GM23338 (cell line): ENCODE results near the gene KSR2. TPM values are rescaled to one million over a fixed set of nuclear protein-coding genes. Genes with fewer than 3 reads are reported as not detected.

Source experiments
- ATAC-seq: fragments of 200-7000 bp; cut with Tn5 transposase; 3 replicates; pipeline ENCODE4 v1.9.1; 2020
- DNase-seq: peaks from one replicate; pipeline ENCODE4 v3.0.0-alpha.2; 2015; ENCODE audit warnings: low spot score
- H2AFZ ChIP-seq: fragments of 200-600 bp; sonication (generic); 2 replicates; pipeline ENCODE4 v1.8.0; 2016; ENCODE audit warnings: antibody characterized with exemption, mild to moderate bottlenecking, moderate library complexity
- H3F3A ChIP-seq: fragments of 200-600 bp; sonication (generic); replicated peaks from 2 replicates; pipeline ENCODE4 v1.8.0; 2017; ENCODE audit warnings: antibody characterized with exemption, mixed run types, low read depth
- H3K27ac ChIP-seq: fragments of 200-600 bp; sonication (generic); 2 replicates; pipeline ENCODE4 v1.6.1; 2016; ENCODE audit warnings: low read depth
- H3K27me3 ChIP-seq: fragments of 200-600 bp; sonication (generic); 2 replicates; pipeline ENCODE4 v1.8.0; 2016; ENCODE audit warnings: mild to moderate bottlenecking, mixed run types, moderate library complexity; ENCODE audit not compliant: insufficient read depth
- H3K36me3 ChIP-seq: fragments of 200-600 bp; sonication (generic); 2 replicates; pipeline ENCODE4 v1.8.0; 2016; ENCODE audit warnings: mild to moderate bottlenecking; ENCODE audit not compliant: insufficient read depth
- H3K4me1 ChIP-seq: fragments of 200-600 bp; sonication (generic); 2 replicates; pipeline ENCODE4 v1.8.0; 2016; ENCODE audit warnings: mild to moderate bottlenecking, moderate library complexity; ENCODE audit not compliant: insufficient read depth
- H3K4me2 ChIP-seq: fragments of 200-600 bp; sonication (generic); 2 replicates; pipeline ENCODE4 v1.7.1; 2017; ENCODE audit warnings: mixed run types
- H3K4me3 ChIP-seq: fragments of 200-600 bp; sonication (generic); 2 replicates; pipeline ENCODE4 v1.6.1; 2016; ENCODE audit warnings: mixed run types
- H3K79me2 ChIP-seq: fragments of 200-600 bp; sonication (generic); replicated peaks from 2 replicates; pipeline ENCODE4 v1.8.0; 2017; ENCODE audit warnings: mild to moderate bottlenecking; ENCODE audit not compliant: insufficient read depth
- H3K9me2 ChIP-seq: fragments of 200-600 bp; sonication (generic); 2 replicates; pipeline ENCODE4 v1.8.0; 2017; ENCODE audit not compliant: insufficient read depth
- H4K20me1 ChIP-seq: fragments of 200-600 bp; sonication (generic); replicated peaks from 2 replicates; pipeline ENCODE4 v1.8.0; 2017; ENCODE audit warnings: mild to moderate bottlenecking; ENCODE audit not compliant: insufficient read depth
- H3K27ac Mint-ChIP-seq: 2 replicates; pipeline ENCODE4 v1.8.0; 2020; ENCODE audit warnings: inconsistent platforms, mild to moderate bottlenecking, moderate library complexity, mixed read lengths
- H3K27me3 Mint-ChIP-seq: 3 replicates; pipeline ENCODE4 v1.8.0; 2022; ENCODE audit warnings: low read depth, mild to moderate bottlenecking, moderate library complexity, mixed read lengths, inconsistent platforms; ENCODE audit not compliant: insufficient read depth, poor library complexity
- H3K36me3 Mint-ChIP-seq: 3 replicates; pipeline ENCODE4 v1.8.0; 2021; ENCODE audit warnings: low read depth, mild to moderate bottlenecking, inconsistent platforms, moderate library complexity, mixed read lengths
- H3K4me1 Mint-ChIP-seq: 3 replicates; pipeline ENCODE4 v1.8.0; 2020; ENCODE audit warnings: mild to moderate bottlenecking, inconsistent platforms, mixed read lengths
- H3K4me3 Mint-ChIP-seq: 3 replicates; pipeline ENCODE4 v1.8.0; 2021; ENCODE audit warnings: moderate library complexity, mild to moderate bottlenecking, inconsistent platforms, mixed read lengths
- H3K9me3 Mint-ChIP-seq: 3 replicates; pipeline ENCODE4 v1.8.0; 2020; ENCODE audit warnings: moderate library complexity, mild to moderate bottlenecking, inconsistent platforms, mixed read lengths
- CREB1 ChIP-seq: fragments of 250-450 bp; sonication (Bioruptor Pico); IDR thresholded peaks from 2 replicates; pipeline ENCODE4 v1.5.0; 2020; ENCODE audit warnings: low read depth, mild to moderate bottlenecking, moderate library complexity
- EZH2 ChIP-seq: fragments of 200-600 bp; sonication (generic); IDR thresholded peaks from one replicate; pipeline ENCODE4 v1.8.0; 2017; ENCODE audit warnings: antibody characterized with exemption, mild to moderate bottlenecking, low read depth; ENCODE audit not compliant: unreplicated experiment
- JUNB ChIP-seq: IDR thresholded peaks from one replicate; pipeline ENCODE4 v1.6.1; 2016; ENCODE audit warnings: antibody characterized with exemption; ENCODE audit not compliant: unreplicated experiment
- POLR2AphosphoS5 ChIP-seq: IDR thresholded peaks from 2 replicates; pipeline ENCODE4 v1.6.1; 2016; ENCODE audit warnings: antibody characterized with exemption, low read depth
- STAT1 ChIP-seq: IDR thresholded peaks from one replicate; pipeline ENCODE4 v1.6.1; 2016; ENCODE audit warnings: antibody characterized with exemption; ENCODE audit not compliant: unreplicated experiment
- ZNF331 ChIP-seq: fragments of 250-450 bp; sonication (Bioruptor Pico); IDR thresholded peaks from 2 replicates; pipeline ENCODE4 v1.5.0; 2020; ENCODE audit warnings: low read depth, mild to moderate bottlenecking, moderate library complexity
- polyA plus RNA-seq: library from polyadenylated mRNA; unstranded; fragments of >200 nt; fragmentation: Nextera tagmentation; extraction: Ambion mirVana; gene quantifications from 2 replicates; pipeline ENCODE4 v1.2.1, GENCODE V29; 2016
- total RNA-seq: library from RNA; depleted of rRNA; stranded (reverse); fragments of >200 nt; shearing (Covaris generic); gene quantifications from 2 replicates; pipeline ENCODE4 v1.2.3, GENCODE V29; 2014
- TF ChIP-seq, protein P1 (sequence below): IDR thresholded peaks from 2 replicates; pipeline ENCODE4 v1.6.1; 2016; ENCODE audit warnings: antibody characterized with exemption
- TF ChIP-seq, protein P2 (sequence below), 2 experiments: fragments of 200-600 bp in 1 of 2; sonication (generic) in 1 of 2; conservative IDR thresholded peaks; 2 replicates each; pipeline versions ENCODE4 v1.5.1 to v1.6.1; 2016 to 2017; ENCODE audit warnings: antibody characterized with exemption in 2 of 2, low read depth in 2 of 2, mild to moderate bottlenecking in 2 of 2, moderate library complexity in 1 of 2
- TF ChIP-seq, protein P3 (sequence below): fragments of 250-450 bp; sonication (Bioruptor Pico); IDR thresholded peaks from 2 replicates; pipeline ENCODE4 v1.5.0; 2020; ENCODE audit warnings: mild to moderate bottlenecking, moderate library complexity

Gene KSR2
- total and polyA plus RNA-seq, 2 experiments from 2014 or later, result 1.1 to 2.7 TPM

DNA sequence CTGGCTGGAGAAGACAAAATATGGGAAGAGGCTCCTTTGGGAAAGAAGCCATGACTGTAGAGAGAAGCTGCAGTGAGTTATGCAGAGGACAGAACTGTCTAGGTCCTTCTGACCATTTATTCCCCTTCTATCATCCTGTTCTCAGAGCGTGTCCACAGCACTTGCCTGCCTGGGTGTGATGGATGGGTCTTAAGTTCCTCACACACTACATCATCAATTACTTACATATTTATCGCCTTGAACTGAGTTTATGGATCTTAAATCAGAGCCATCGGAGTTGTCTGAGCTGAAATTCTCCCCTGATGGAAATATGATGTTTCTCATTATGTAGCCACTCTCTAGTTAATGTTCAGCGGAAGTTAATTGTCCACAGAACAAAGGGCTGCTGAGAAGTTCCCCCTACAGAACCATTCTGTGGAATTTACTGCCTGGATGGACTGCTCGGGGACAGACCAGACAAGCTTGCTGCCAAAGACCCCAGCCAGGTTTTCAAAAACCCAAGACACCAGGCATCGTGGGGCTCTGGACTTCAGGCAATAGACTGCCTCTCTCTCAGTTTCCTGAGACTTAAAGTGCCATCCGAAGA is 374.9 kb downstream of the KSR2 start:
- no peaks in the 10 kb centered on the region for H3K9me2 ChIP-seq
- TF ChIP-seq ZNF331 (CRISPR knock-in tag), result no peak
- TF ChIP-seq JUNB, result no peak
- TF ChIP-seq, protein P1, sequence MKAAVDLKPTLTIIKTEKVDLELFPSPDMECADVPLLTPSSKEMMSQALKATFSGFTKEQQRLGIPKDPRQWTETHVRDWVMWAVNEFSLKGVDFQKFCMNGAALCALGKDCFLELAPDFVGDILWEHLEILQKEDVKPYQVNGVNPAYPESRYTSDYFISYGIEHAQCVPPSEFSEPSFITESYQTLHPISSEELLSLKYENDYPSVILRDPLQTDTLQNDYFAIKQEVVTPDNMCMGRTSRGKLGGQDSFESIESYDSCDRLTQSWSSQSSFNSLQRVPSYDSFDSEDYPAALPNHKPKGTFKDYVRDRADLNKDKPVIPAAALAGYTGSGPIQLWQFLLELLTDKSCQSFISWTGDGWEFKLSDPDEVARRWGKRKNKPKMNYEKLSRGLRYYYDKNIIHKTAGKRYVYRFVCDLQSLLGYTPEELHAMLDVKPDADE, result no peak
- TF ChIP-seq EZH2, result no peak
- no peak for TF ChIP-seq CREB1 (CRISPR knock-in tag)
- TF ChIP-seq, protein P2, sequence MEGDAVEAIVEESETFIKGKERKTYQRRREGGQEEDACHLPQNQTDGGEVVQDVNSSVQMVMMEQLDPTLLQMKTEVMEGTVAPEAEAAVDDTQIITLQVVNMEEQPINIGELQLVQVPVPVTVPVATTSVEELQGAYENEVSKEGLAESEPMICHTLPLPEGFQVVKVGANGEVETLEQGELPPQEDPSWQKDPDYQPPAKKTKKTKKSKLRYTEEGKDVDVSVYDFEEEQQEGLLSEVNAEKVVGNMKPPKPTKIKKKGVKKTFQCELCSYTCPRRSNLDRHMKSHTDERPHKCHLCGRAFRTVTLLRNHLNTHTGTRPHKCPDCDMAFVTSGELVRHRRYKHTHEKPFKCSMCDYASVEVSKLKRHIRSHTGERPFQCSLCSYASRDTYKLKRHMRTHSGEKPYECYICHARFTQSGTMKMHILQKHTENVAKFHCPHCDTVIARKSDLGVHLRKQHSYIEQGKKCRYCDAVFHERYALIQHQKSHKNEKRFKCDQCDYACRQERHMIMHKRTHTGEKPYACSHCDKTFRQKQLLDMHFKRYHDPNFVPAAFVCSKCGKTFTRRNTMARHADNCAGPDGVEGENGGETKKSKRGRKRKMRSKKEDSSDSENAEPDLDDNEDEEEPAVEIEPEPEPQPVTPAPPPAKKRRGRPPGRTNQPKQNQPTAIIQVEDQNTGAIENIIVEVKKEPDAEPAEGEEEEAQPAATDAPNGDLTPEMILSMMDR (conservative IDR thresholded peaks at IDR 0.05; ENCODE audit: low read depth in 2 of 2), result no peak
- TF ChIP-seq POLR2AphosphoS5, result no peak
- TF ChIP-seq STAT1, result no peak
- TF ChIP-seq, protein P3, sequence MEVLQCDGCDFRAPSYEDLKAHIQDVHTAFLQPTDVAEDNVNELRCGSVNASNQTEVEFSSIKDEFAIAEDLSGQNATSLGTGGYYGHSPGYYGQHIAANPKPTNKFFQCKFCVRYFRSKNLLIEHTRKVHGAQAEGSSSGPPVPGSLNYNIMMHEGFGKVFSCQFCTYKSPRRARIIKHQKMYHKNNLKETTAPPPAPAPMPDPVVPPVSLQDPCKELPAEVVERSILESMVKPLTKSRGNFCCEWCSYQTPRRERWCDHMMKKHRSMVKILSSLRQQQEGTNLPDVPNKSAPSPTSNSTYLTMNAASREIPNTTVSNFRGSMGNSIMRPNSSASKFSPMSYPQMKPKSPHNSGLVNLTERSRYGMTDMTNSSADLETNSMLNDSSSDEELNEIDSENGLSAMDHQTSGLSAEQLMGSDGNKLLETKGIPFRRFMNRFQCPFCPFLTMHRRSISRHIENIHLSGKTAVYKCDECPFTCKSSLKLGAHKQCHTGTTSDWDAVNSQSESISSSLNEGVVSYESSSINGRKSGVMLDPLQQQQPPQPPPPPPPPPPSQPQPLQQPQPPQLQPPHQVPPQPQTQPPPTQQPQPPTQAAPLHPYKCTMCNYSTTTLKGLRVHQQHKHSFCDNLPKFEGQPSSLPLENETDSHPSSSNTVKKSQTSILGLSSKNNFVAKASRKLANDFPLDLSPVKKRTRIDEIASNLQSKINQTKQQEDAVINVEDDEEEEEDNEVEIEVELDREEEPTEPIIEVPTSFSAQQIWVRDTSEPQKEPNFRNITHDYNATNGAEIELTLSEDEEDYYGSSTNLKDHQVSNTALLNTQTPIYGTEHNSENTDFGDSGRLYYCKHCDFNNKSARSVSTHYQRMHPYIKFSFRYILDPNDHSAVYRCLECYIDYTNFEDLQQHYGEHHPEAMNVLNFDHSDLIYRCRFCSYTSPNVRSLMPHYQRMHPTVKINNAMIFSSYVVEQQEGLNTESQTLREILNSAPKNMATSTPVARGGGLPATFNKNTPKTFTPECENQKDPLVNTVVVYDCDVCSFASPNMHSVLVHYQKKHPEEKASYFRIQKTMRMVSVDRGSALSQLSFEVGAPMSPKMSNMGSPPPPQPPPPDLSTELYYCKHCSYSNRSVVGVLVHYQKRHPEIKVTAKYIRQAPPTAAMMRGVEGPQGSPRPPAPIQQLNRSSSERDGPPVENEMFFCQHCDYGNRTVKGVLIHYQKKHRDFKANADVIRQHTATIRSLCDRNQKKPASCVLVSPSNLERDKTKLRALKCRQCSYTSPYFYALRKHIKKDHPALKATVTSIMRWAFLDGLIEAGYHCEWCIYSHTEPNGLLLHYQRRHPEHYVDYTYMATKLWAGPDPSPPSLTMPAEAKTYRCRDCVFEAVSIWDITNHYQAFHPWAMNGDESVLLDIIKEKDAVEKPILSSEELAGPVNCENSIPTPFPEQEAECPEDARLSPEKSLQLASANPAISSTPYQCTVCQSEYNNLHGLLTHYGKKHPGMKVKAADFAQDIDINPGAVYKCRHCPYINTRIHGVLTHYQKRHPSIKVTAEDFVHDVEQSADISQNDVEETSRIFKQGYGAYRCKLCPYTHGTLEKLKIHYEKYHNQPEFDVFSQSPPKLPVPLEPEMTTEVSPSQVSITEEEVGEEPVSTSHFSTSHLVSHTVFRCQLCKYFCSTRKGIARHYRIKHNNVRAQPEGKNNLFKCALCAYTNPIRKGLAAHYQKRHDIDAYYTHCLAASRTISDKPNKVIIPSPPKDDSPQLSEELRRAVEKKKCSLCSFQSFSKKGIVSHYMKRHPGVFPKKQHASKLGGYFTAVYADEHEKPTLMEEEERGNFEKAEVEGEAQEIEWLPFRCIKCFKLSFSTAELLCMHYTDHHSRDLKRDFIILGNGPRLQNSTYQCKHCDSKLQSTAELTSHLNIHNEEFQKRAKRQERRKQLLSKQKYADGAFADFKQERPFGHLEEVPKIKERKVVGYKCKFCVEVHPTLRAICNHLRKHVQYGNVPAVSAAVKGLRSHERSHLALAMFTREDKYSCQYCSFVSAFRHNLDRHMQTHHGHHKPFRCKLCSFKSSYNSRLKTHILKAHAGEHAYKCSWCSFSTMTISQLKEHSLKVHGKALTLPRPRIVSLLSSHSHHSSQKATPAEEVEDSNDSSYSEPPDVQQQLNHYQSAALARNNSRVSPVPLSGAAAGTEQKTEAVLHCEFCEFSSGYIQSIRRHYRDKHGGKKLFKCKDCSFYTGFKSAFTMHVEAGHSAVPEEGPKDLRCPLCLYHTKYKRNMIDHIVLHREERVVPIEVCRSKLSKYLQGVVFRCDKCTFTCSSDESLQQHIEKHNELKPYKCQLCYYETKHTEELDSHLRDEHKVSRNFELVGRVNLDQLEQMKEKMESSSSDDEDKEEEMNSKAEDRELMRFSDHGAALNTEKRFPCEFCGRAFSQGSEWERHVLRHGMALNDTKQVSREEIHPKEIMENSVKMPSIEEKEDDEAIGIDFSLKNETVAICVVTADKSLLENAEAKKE (CRISPR knock-in tag), result no peak
- H3K27me3 ChIP-seq, result no peaks in the 10 kb centered on the region
- ATAC-seq, result no peak
- H2AFZ ChIP-seq, result no peak overlapping the region
- no peaks in the 10 kb centered on the region for H3K36me3 Mint-ChIP-seq
- H3K4me3 Mint-ChIP-seq, result no peak overlapping the region
- no peak overlapping the region for H3K4me2 ChIP-seq
- H4K20me1 ChIP-seq, result no peaks in the 10 kb centered on the region
- H3K36me3 ChIP-seq, result no peaks in the 10 kb centered on the region
- no peak overlapping the region for H3K27ac ChIP-seq
- no peaks in the 10 kb centered on the region; the same call in 2 of the 3 replicates for H3K9me3 Mint-ChIP-seq
- DNase-seq, result no peak
- peaks cover 17% of the 10 kb centered on the region for H3K4me1 Mint-ChIP-seq
- peaks cover 9% of the 10 kb centered on the region for H3K4me1 ChIP-seq
- H3F3A ChIP-seq, result no peaks in the 10 kb centered on the region
- no peak overlapping the region for H3K4me3 ChIP-seq
- no peak overlapping the region for H3K27ac Mint-ChIP-seq
- peaks cover 5% of the 10 kb centered on the region for H3K27me3 Mint-ChIP-seq
- H3K79me2 ChIP-seq, result no peaks in the 10 kb centered on the region
